ENCODE data around the gene SMARCA1. TPM values are rescaled to one million over a fixed set of nuclear protein-coding genes. Genes with fewer than 3 reads are reported as not detected.

SMARCA1 gene
- total RNA-seq, 2 experiments from 2014 or later: 0.21 to 0.23 TPM

GRCh38 chrX:129553619-129554288 is 30.5 kb upstream of the SMARCA1 start:
- H3K4me3 Mint-ChIP-seq: no peak overlapping the region
- no peaks in the 10 kb centered on the region for H3K9me3 Mint-ChIP-seq (ENCODE audit: low read depth)
- intact Hi-C loops (cut with DNase I, micrococcal nuclease): no loop called here
- H3K27ac Mint-ChIP-seq: no peak overlapping the region
- DNase-seq: no peak
- H3K4me1 Mint-ChIP-seq: no peaks in the 10 kb centered on the region
- POLR2A ChIA-PET: no interaction called here
- ATAC-seq: no peak
- peaks cover 3% of the 10 kb centered on the region for H3K36me3 Mint-ChIP-seq (ENCODE audit: low read depth)
- CTCF ChIA-PET: no interaction called here
- H3K27me3 Mint-ChIP-seq: no peaks in the 10 kb centered on the region

GRCh38 chrX:129549124-129549523 is 25.8 kb upstream of the SMARCA1 start:
- no peaks in the 10 kb centered on the region for H3K27me3 Mint-ChIP-seq
- H3K36me3 Mint-ChIP-seq (ENCODE audit: low read depth): peaks cover 3% of the 10 kb centered on the region
- H3K27ac Mint-ChIP-seq: no peak overlapping the region
- H3K4me1 Mint-ChIP-seq: peaks cover 6% of the 10 kb centered on the region
- no peaks in the 10 kb centered on the region for H3K9me3 Mint-ChIP-seq (ENCODE audit: low read depth)
- CTCF ChIA-PET: no interaction called here
- DNase-seq: no peak
- H3K4me3 Mint-ChIP-seq: no peak overlapping the region
- intact Hi-C loops (cut with DNase I, micrococcal nuclease): no loop called here
- ATAC-seq: no peak
- POLR2A ChIA-PET: no interaction called here

- H3K27ac Mint-ChIP-seq: no peak overlapping the region
- CTCF ChIA-PET: interaction anchor here (0.6 kb wide), 1 partner anchor 21 kb away, joined by 3 read pairs; no protein-coding TSS in a partner anchor
- peak; percentile 63 for ATAC-seq
Observed at GRCh38 chrX:129545408-129545807, 22.1 kb upstream of the SMARCA1 start.

GRCh38 chrX:129544780-129545179 is 21.5 kb upstream of the SMARCA1 start:
- CTCF ChIA-PET: interaction anchor here (0.6 kb wide), 1 partner anchor 20 kb away, joined by 3 read pairs; no protein-coding TSS in a partner anchor
- intact Hi-C loops (cut with DNase I, micrococcal nuclease): no loop called here
- ATAC-seq: no peak

More at GRCh38 chrX:129545408-129545807, 22.1 kb upstream of the SMARCA1 start:
- H3K36me3 Mint-ChIP-seq (ENCODE audit: low read depth): peaks cover 3% of the 10 kb centered on the region
- peak; percentile 4 for DNase-seq
- POLR2A ChIA-PET: no interaction called here
- intact Hi-C loops (cut with DNase I, micrococcal nuclease): no loop called here
- no peak overlapping the region for H3K4me3 Mint-ChIP-seq
- peaks cover 6% of the 10 kb centered on the region for H3K4me1 Mint-ChIP-seq
- no peaks in the 10 kb centered on the region for H3K9me3 Mint-ChIP-seq (ENCODE audit: low read depth)
- H3K27me3 Mint-ChIP-seq: no peaks in the 10 kb centered on the region

GRCh38 chrX:129540722-129541184 is 17.5 kb upstream of the SMARCA1 start:
- peak; percentile 17 for DNase-seq
- intact Hi-C loops (cut with DNase I, micrococcal nuclease): loop anchor here in 1 of 2 experiments (2.0 kb wide), 1 partner anchor 14 kb away; no protein-coding TSS in a partner anchor
- Mint-ChIP-seq H3K36me3 (ENCODE audit: low read depth) (no peaks in the 10 kb centered on the region), H3K9me3 (ENCODE audit: low read depth) (no peaks in the 10 kb centered on the region), H3K4me1 (peaks cover 9% of the 10 kb centered on the region), H3K4me3 (peak overlapping the region; percentile 69), H3K27me3 (no peaks in the 10 kb centered on the region), H3K27ac (no peak overlapping the region)
- POLR2A ChIA-PET: no interaction called here
- ATAC-seq: peak; percentile 30
- CTCF ChIA-PET: interaction anchor here (0.6 kb wide), 1 partner anchor 393 kb away, joined by 3 read pairs; no protein-coding TSS in a partner anchor

More at GRCh38 chrX:129544780-129545179, 21.5 kb upstream of the SMARCA1 start:
- Mint-ChIP-seq H3K4me1 (peaks cover 6% of the 10 kb centered on the region), H3K27me3 (no peaks in the 10 kb centered on the region), H3K27ac (no peak overlapping the region), H3K36me3 (ENCODE audit: low read depth) (peaks cover 3% of the 10 kb centered on the region), H3K9me3 (ENCODE audit: low read depth) (no peaks in the 10 kb centered on the region), H3K4me3 (no peak overlapping the region)
- DNase-seq: no peak
- POLR2A ChIA-PET: no interaction called here

- peak within 1 kb of the TSS; percentile 69 for H3K4me3 Mint-ChIP-seq
- CTCF ChIA-PET: no interaction called here
- no peak within 1 kb of the TSS for H3K27ac Mint-ChIP-seq
- POLR2A ChIA-PET: no interaction called here
- H3K4me1 Mint-ChIP-seq: peaks cover 5% of the 10 kb centered on the region
- no peaks in the 10 kb centered on the region for H3K27me3 Mint-ChIP-seq
- intact Hi-C loops (cut with DNase I, micrococcal nuclease): loop anchor here in 1 of 2 experiments (2.0 kb wide), 1 partner anchor 13 kb away; no protein-coding TSS in a partner anchor
- H3K36me3 Mint-ChIP-seq (ENCODE audit: low read depth): no peaks in the 10 kb centered on the region
- peak; percentile 83 for ATAC-seq
- DNase-seq: peak; percentile 73
- H3K9me3 Mint-ChIP-seq (ENCODE audit: low read depth): no peaks in the 10 kb centered on the region
Observed at GRCh38 chrX:129540068-129540653, 16.9 kb upstream of the SMARCA1 start, which contains the start of gene OCRL. OCRL (plus strand) TSS chrX:129540259; CDS start chrX:129540440, 181 bp downstream.

GRCh38 chrX:129534816-129535578 is 11.7 kb upstream of the SMARCA1 start:
- intact Hi-C loops (cut with DNase I, micrococcal nuclease): no loop called here
- ATAC-seq: no peak
- Mint-ChIP-seq H3K36me3 (ENCODE audit: low read depth) (no peaks in the 10 kb centered on the region), H3K9me3 (ENCODE audit: low read depth) (no peaks in the 10 kb centered on the region), H3K4me3 (no peak overlapping the region), H3K27ac (no peak overlapping the region), H3K4me1 (peaks cover 3% of the 10 kb centered on the region), H3K27me3 (no peaks in the 10 kb centered on the region)
- CTCF ChIA-PET: no interaction called here
- DNase-seq: no peak
- POLR2A ChIA-PET: no interaction called here

GRCh38 chrX:129531132-129531531 is 7.8 kb upstream of the SMARCA1 start:
- DNase-seq (no peak), ATAC-seq (no peak)
- no peak overlapping the region for H3K27ac Mint-ChIP-seq
- no peaks in the 10 kb centered on the region for H3K4me1 Mint-ChIP-seq
- intact Hi-C loops (cut with DNase I, micrococcal nuclease): no loop called here
- H3K9me3 Mint-ChIP-seq (ENCODE audit: low read depth): no peaks in the 10 kb centered on the region
- ChIA-PET POLR2A (no interaction called here), CTCF (no interaction called here)
- H3K27me3 Mint-ChIP-seq: no peaks in the 10 kb centered on the region
- H3K4me3 Mint-ChIP-seq: no peak overlapping the region
- no peaks in the 10 kb centered on the region for H3K36me3 Mint-ChIP-seq (ENCODE audit: low read depth)

GRCh38 chrX:129530410-129530809 is 7.1 kb upstream of the SMARCA1 start:
- no peak for DNase-seq
- POLR2A ChIA-PET: no interaction called here
- Mint-ChIP-seq H3K27me3 (no peaks in the 10 kb centered on the region), H3K9me3 (ENCODE audit: low read depth) (no peaks in the 10 kb centered on the region), H3K36me3 (ENCODE audit: low read depth) (no peaks in the 10 kb centered on the region), H3K27ac (no peak overlapping the region), H3K4me1 (no peaks in the 10 kb centered on the region), H3K4me3 (no peak overlapping the region)
- no peak for ATAC-seq
- intact Hi-C loops (cut with DNase I, micrococcal nuclease): no loop called here
- CTCF ChIA-PET: no interaction called here

- no peaks in the 10 kb centered on the region for H3K9me3 Mint-ChIP-seq (ENCODE audit: low read depth)
- H3K36me3 Mint-ChIP-seq (ENCODE audit: low read depth): no peaks in the 10 kb centered on the region
- H3K4me3 Mint-ChIP-seq: no peak overlapping the region
- intact Hi-C loops (cut with DNase I, micrococcal nuclease): no loop called here
- H3K4me1 Mint-ChIP-seq: no peaks in the 10 kb centered on the region
- no peak overlapping the region for H3K27ac Mint-ChIP-seq
- H3K27me3 Mint-ChIP-seq: no peaks in the 10 kb centered on the region
- ChIA-PET POLR2A (no interaction called here), CTCF (no interaction called here)
- ATAC-seq (no peak), DNase-seq (no peak)
Observed at GRCh38 chrX:129529685-129530281, 6.5 kb upstream of the SMARCA1 start.

GRCh38 chrX:129525896-129526295 is 2.6 kb upstream of the SMARCA1 start:
- ATAC-seq (no peak), DNase-seq (no peak)
- Mint-ChIP-seq H3K27me3 (peaks cover 10% of the 10 kb centered on the region), H3K4me3 (no peak overlapping the region), H3K36me3 (ENCODE audit: low read depth) (no peaks in the 10 kb centered on the region), H3K4me1 (no peaks in the 10 kb centered on the region), H3K27ac (no peak overlapping the region), H3K9me3 (ENCODE audit: low read depth) (no peaks in the 10 kb centered on the region)
- ChIA-PET POLR2A (no interaction called here), CTCF (no interaction called here)
- intact Hi-C loops (cut with DNase I, micrococcal nuclease): loop anchor here in 1 of 2 experiments (2.0 kb wide), 1 partner anchor 15 kb away; the partner anchor contains the start of gene OCRL
